Body of pancreas (tissue), 4 donors: ENCODE results near the gene QRICH2. TPM values are rescaled to one million over a fixed set of nuclear protein-coding genes. Genes with fewer than 3 reads are reported as not detected.
A peak's percentile ranks its signal among the peaks of the same experiment; 100 is the strongest.

Experiments used
- ATAC-seq: fragments of 150-250 bp; one replicate; pipeline ENCODE4 v1.9.1; 2016
- DNase-seq, 4 donors: peaks; one replicate each; pipeline ENCODE4 v3.0.0-alpha.2; 2019
- H3K27ac ChIP-seq, 4 donors: fragments of 200-600 bp; sonication (generic); 1 replicate in 3 of 4; 2 replicates in 1 of 4; pipeline versions ENCODE4 v1.5.1 to v1.6.1; 2016 to 2019; ENCODE audit warnings: mild to moderate bottlenecking in 1 of 4, mixed read lengths in 1 of 4, moderate library complexity in 1 of 4
- H3K27me3 ChIP-seq, 2 donors: fragments of 200-600 bp; sonication (generic); one replicate each; pipeline ENCODE4 v1.6.0; 2016; ENCODE audit warnings: mild to moderate bottlenecking in 1 of 2
- H3K36me3 ChIP-seq, 2 donors: fragments of 200-600 bp; sonication (generic); replicated peaks in 1 of 2; 2 replicates each; pipeline ENCODE4 v1.5.1; 2016; ENCODE audit warnings: low read depth in 2 of 2; ENCODE audit not compliant: insufficient read depth in 1 of 2
- H3K4me1 ChIP-seq: fragments of 200-600 bp; sonication (generic); one replicate; pipeline ENCODE4 v1.6.0; 2016
- H3K4me3 ChIP-seq, 2 donors: fragments of 200-600 bp; sonication (generic); 1 replicate in 1 of 2; 2 replicates in 1 of 2; pipeline ENCODE4 v1.5.1; 2016 to 2019
- H3K9me3 ChIP-seq, 3 donors: fragments of 200-600 bp; sonication (generic); 1 replicate in 2 of 3; 2 replicates in 1 of 3; pipeline ENCODE4 v1.5.1; 2016
- CTCF ChIP-seq, 7 experiments: fragments of 450-650 bp in 4 of 7; fragments of 200-600 bp in 3 of 7; sonication (generic) in 3 of 7; IDR thresholded peaks; one replicate each; pipeline ENCODE4 v1.5.1; 2016 to 2019; ENCODE audit warnings: antibody characterized with exemption in 7 of 7
- POLR2A ChIP-seq, 3 donors: fragments of 450-650 bp; IDR thresholded peaks; one replicate each; pipeline ENCODE4 v1.6.1; 2016; ENCODE audit warnings: antibody characterized with exemption in 3 of 3, mild to moderate bottlenecking in 2 of 3
- WGBS, 2 donors: methylation state at CpG; one replicate each; pipeline ENCODE4 v1.1.5; 2017; 5-methylcytosine and 5-hydroxymethylcytosine counted together
- intact Hi-C: fragments of 100-400 bp; cut with DNase I; formaldehyde crosslinking; loops from one replicate; pipeline ENCODE4 v1.15.1; 2023
- total RNA-seq, 2 donors: library from RNA; depleted of rRNA; stranded (reverse); fragments of >200 nt; gene quantifications; one replicate each; pipeline ENCODE4 v1.1.0, GENCODE V29; 2016

Gene QRICH2
- total RNA-seq, 2 donors from 2014 or later, result 0.66 to 1.6 TPM

DNA sequence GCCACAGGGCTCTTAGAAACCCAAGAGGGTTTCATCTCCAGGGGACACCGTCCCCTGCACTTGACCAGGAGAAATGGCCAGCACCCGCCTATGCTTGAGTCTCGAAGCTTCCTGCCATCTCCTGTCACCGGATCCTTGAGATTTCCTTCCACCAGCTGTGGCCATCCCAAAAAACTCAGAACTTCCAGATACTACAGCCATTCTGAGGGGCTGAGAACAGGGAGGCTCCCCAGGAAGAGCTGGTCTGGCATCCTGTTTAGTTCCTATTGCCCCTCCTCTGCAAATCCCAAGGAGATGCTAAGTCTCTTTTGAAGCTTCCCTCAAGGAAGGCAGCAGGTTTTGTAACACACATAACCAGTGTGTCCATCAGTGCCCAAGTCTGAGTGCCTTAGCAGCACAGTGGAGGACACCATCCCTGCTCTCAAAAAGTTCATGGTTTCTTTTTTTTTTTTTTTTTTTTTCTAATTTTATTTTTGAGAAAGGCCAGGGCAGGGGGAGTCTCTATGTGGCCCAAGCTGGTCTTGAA, 41.0 kb downstream of the QRICH2 start:
- DNase-seq, result no peak
- 74% methylated on average over 4 of the region's 4 CpGs; no CpG with 5 or more reads in 1 of the 2 donors for WGBS, 2 donors
- intact Hi-C loops, result no loop called here
- no peaks in the 10 kb centered on the region for H3K27me3 ChIP-seq
- no peak for ATAC-seq
- no peak overlapping the region for H3K4me3 ChIP-seq
- TF ChIP-seq POLR2A (IDR thresholded peaks at IDR 0.05) (no peak), CTCF (IDR thresholded peaks at IDR 0.05) (no peak)
- H3K9me3 ChIP-seq, result no peaks in the 10 kb centered on the region
- H3K4me1 ChIP-seq, result peaks cover 80% of the 10 kb centered on the region
- H3K27ac ChIP-seq, result peak overlapping the region; percentile 83 to 96 (median 90)
- no peaks in the 10 kb centered on the region for H3K36me3 ChIP-seq

DNA sequence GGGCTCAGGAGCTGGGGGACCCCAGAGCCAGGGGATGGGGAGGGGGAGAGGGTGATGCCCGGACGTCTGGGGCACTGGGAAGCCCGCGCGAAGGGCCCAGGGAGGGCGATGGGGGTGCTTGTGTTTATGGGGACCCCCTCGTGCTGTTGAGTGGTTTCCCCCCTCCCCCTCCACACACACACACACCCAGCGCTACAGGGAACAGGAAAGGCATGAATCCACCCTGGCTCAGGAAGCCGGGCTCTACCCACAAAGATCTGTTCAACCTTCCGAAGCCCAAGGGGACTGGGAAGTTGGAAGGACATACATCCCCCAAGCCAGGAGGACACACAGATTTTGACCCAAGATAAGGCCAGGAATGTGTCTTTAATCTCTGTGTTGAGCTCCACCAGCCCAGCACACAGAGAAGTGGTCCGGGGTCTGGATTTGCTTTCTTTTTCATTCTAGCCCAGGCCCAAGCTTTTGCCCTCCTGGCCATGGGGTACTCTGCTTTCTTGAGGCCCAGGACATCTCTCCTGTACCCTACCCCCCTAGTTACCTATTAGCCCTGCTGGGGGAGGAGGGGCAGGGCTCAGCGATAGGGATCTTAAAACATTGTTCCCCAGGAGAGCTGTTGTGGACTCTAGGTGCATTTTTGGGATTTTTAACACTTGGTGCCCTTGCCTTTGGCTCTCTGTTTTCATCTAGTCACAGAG, 41.7 kb downstream of the QRICH2 start:
- no peaks in the 10 kb centered on the region for H3K27me3 ChIP-seq
- 4 to 6% methylated on average over 3 to 12 of the region's 12 CpGs for WGBS, 2 donors
- no peaks in the 10 kb centered on the region for H3K9me3 ChIP-seq
- ATAC-seq, result no peak
- intact Hi-C loops, result no loop called here
- TF ChIP-seq POLR2A (IDR thresholded peaks at IDR 0.05) (peak in 1 of 3 donors; percentile 1), CTCF (IDR thresholded peaks at IDR 0.05) (no peak)
- peak overlapping the region; percentile 90 to 94 for H3K4me3 ChIP-seq
- peaks cover 80% of the 10 kb centered on the region for H3K4me1 ChIP-seq
- H3K36me3 ChIP-seq, result no peaks in the 10 kb centered on the region
- peak in 2 of 4 donors; percentile 8 to 38 for DNase-seq
- H3K27ac ChIP-seq, result peak overlapping the region; percentile 83 to 96 (median 90)

DNA sequence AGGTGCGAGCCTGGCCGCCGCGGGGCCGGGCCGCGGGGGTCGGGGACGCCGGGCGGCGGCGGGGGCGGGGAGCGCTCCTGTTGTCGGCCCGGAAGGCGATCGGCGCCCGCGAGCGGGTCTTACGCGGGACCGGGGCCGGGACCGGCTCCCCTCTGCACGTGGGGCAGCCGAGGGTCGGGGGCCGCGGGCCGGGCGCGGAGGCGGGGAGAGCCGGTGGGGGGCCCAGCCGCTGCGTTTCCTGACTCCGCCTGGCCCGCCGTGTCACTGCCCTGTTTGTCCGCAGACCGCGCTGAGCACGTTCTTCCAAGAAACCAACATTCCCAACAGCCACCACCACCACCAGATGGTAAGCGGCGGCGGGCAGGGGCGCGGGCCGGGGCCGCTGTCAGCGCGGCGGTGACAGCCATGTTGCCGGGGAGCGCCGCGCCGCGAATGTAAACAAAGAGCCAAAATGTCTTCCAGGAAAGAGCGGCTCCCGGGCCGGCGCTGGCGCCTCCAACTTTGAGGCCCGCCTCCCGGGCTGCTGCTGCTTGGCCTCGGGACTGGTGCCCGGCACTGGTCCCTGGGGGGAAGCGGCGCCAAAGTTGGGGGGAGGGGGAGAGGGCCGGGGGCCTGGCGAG, 42.3 kb downstream of the QRICH2 start:
- intact Hi-C loops, result no loop called here
- Histone ChIP-seq H3K27ac (peak overlapping the region; percentile 83 to 96 (median 90)), H3K4me1 (peaks cover 80% of the 10 kb centered on the region), H3K9me3 (no peaks in the 10 kb centered on the region), H3K27me3 (no peaks in the 10 kb centered on the region), H3K36me3 (no peaks in the 10 kb centered on the region), H3K4me3 (peak overlapping the region; percentile 90 to 94)
- 0 to 1% methylated on average over 9 to 69 of the region's 76 CpGs for WGBS, 2 donors
- ATAC-seq (peak; percentile 22), DNase-seq (peak; percentile 73 to 81 (median 76))
- no peak for TF ChIP-seq CTCF (IDR thresholded peaks at IDR 0.05)
- TF ChIP-seq POLR2A (IDR thresholded peaks at IDR 0.05), result peak; percentile 23 to 48 (median 42)

- Histone ChIP-seq H3K27ac (peak within 1 kb of the TSS; percentile 86 to 96 (median 94)), H3K9me3 (no peaks in the 10 kb centered on the region), H3K4me1 (peaks cover 85% of the 10 kb centered on the region), H3K27me3 (no peaks in the 10 kb centered on the region), H3K4me3 (peak within 1 kb of the TSS; percentile 90 to 94), H3K36me3 (no peaks in the 10 kb centered on the region)
- intact Hi-C loops, result no loop called here
- DNase-seq (peak; percentile 98 to 100 (median 100)), ATAC-seq (peak; percentile 89)
- 0 to 1% methylated on average over 7 to 77 of the region's 94 CpGs for whole genome bisulfite sequencing, 2 donors
- TF ChIP-seq POLR2A (IDR thresholded peaks at IDR 0.05), result peak; percentile 68 to 83 (median 80)
- no peak for TF ChIP-seq CTCF (IDR thresholded peaks at IDR 0.05)
These were observed 43.1 kb downstream of the QRICH2 start, which contains the start of gene UBALD2 for GRCh38 chr17:76264755-76265623. TSS of gene UBALD2 (plus strand) at chr17:76265348. CDS start at chr17:76265506, 158 bp downstream.
